ENCODE measurements around the gene MMP10.

MMP10 gene

DNA sequence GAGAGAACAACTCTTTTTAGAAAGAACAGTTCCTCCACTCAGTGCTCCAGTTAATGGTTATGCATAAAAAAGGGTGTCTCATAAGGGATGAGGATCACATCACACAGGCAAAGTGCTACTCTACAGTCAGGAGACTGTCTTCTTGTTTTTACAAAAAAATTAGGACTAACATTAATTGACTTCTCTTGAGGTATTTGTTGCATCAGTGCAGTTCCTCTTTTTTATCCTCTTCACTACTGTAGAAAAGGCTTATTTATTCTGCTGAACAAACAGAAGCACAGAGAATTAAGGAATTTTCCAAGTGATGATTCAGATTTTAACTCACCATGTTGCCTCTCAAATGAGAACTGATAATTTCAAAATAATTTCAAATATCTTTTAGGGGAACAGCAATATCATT, 57.6 kb downstream of the MMP10 start:
- DNase-seq, result no peak

All from left hindlimb (tissue), 1 donor.